Measurements from ENCODE around the gene PCID2.

DNA sequence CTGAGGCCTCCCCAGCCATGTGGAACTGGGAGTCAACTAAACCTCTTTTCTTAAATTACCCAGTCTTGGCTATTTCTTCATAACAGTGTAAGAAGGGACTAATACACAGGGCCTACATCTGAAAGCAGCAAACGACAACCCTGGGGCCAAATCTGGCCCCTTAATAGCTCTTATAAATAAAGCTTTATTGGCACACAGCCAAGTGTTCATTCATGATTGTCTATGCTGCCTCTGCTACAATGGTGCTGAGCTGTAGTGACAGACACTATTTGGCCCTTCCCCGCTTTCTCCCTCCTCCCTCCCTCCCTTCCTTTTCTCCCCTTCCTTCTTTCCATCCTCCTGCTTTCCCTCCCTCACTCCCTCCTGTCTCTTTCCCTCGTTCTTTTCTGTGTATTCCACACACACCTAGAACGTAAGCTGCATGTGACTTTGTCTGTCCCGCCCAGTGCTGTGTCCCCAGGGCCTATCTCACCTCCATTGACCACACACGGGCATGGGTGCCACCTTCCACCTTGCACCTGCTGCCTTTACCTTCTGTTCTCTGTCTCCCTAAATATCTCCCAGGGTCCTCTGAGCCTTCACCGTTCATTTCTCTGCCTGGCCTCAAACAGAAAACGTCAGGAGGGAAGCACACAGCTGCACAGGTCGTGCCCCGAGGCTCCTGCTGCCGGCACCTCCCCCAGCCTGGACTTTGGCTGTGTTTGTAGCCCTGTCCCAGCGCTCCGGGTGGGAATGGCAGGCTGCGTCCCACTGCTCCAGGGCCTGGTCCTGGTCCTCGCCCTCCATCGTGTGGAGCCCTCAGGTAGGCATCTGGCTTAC lies 50.3 kb downstream of the PCID2 start, which contains the start of gene PROZ:
- TF ChIP-seq RAD21 (conservative IDR thresholded peaks at IDR 0.05) (no peak), SMC3 (conservative IDR thresholded peaks at IDR 0.05; ENCODE audit: poor library complexity) (no peak), POLR2AphosphoS5 (IDR thresholded peaks at IDR 0.05) (no peak), EZH2 (IDR thresholded peaks at IDR 0.05; ENCODE audit: borderline replicate concordance, insufficient read depth, low read length, poor library complexity, severe bottlenecking) (no peak), EP300 (conservative IDR thresholded peaks at IDR 0.05; ENCODE audit: poor library complexity, severe bottlenecking) (no peak), TAF1 (IDR thresholded peaks at IDR 0.05; ENCODE audit: low read depth) (no peak), MXI1 (conservative IDR thresholded peaks at IDR 0.05; ENCODE audit: poor library complexity, severe bottlenecking) (no peak)
- TF ChIP-seq, protein P1, sequence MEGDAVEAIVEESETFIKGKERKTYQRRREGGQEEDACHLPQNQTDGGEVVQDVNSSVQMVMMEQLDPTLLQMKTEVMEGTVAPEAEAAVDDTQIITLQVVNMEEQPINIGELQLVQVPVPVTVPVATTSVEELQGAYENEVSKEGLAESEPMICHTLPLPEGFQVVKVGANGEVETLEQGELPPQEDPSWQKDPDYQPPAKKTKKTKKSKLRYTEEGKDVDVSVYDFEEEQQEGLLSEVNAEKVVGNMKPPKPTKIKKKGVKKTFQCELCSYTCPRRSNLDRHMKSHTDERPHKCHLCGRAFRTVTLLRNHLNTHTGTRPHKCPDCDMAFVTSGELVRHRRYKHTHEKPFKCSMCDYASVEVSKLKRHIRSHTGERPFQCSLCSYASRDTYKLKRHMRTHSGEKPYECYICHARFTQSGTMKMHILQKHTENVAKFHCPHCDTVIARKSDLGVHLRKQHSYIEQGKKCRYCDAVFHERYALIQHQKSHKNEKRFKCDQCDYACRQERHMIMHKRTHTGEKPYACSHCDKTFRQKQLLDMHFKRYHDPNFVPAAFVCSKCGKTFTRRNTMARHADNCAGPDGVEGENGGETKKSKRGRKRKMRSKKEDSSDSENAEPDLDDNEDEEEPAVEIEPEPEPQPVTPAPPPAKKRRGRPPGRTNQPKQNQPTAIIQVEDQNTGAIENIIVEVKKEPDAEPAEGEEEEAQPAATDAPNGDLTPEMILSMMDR (IDR thresholded peaks at IDR 0.05; ENCODE audit: poor library complexity, severe bottlenecking): no peak
- TF ChIP-seq, protein P2, sequence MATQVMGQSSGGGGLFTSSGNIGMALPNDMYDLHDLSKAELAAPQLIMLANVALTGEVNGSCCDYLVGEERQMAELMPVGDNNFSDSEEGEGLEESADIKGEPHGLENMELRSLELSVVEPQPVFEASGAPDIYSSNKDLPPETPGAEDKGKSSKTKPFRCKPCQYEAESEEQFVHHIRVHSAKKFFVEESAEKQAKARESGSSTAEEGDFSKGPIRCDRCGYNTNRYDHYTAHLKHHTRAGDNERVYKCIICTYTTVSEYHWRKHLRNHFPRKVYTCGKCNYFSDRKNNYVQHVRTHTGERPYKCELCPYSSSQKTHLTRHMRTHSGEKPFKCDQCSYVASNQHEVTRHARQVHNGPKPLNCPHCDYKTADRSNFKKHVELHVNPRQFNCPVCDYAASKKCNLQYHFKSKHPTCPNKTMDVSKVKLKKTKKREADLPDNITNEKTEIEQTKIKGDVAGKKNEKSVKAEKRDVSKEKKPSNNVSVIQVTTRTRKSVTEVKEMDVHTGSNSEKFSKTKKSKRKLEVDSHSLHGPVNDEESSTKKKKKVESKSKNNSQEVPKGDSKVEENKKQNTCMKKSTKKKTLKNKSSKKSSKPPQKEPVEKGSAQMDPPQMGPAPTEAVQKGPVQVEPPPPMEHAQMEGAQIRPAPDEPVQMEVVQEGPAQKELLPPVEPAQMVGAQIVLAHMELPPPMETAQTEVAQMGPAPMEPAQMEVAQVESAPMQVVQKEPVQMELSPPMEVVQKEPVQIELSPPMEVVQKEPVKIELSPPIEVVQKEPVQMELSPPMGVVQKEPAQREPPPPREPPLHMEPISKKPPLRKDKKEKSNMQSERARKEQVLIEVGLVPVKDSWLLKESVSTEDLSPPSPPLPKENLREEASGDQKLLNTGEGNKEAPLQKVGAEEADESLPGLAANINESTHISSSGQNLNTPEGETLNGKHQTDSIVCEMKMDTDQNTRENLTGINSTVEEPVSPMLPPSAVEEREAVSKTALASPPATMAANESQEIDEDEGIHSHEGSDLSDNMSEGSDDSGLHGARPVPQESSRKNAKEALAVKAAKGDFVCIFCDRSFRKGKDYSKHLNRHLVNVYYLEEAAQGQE (IDR thresholded peaks at IDR 0.05; ENCODE audit: borderline replicate concordance): no peak
